ENCODE measurements around the gene MEDAG.

DNA sequence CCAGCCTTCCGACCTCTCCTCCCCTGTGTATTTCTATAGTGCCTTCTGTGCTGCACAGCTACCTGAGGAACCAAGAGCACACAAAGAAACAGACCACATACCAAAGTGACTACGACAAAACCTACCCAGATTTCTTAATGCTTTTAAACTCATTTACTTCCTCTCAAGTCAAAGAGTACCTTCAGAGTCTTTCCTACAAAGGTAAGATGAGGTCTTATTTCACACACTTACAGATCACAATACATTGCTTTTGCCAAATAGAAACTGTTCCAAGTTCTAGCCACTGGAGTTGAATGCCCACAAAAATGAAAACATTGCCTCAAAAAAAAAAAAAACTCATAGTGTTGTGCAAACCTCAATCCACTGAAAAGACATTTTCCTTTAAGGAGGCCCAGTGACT is 62.8 kb downstream of the MEDAG start:
- TF ChIP-seq POLR2AphosphoS5 (IDR thresholded peaks at IDR 0.05) = no peak
- no peak for TF ChIP-seq EP300 (IDR thresholded peaks at IDR 0.05)
- no peak for TF ChIP-seq POLR2A (IDR thresholded peaks at IDR 0.05; ENCODE audit: low read depth)
- TF ChIP-seq, protein P1, sequence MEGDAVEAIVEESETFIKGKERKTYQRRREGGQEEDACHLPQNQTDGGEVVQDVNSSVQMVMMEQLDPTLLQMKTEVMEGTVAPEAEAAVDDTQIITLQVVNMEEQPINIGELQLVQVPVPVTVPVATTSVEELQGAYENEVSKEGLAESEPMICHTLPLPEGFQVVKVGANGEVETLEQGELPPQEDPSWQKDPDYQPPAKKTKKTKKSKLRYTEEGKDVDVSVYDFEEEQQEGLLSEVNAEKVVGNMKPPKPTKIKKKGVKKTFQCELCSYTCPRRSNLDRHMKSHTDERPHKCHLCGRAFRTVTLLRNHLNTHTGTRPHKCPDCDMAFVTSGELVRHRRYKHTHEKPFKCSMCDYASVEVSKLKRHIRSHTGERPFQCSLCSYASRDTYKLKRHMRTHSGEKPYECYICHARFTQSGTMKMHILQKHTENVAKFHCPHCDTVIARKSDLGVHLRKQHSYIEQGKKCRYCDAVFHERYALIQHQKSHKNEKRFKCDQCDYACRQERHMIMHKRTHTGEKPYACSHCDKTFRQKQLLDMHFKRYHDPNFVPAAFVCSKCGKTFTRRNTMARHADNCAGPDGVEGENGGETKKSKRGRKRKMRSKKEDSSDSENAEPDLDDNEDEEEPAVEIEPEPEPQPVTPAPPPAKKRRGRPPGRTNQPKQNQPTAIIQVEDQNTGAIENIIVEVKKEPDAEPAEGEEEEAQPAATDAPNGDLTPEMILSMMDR (IDR thresholded peaks at IDR 0.05) = no peak
